AG08396 (cell line): ENCODE results near the gene CLEC6A.
"Not testable (repeated sequence)": the region's sequence is repeated elsewhere in the genome, so short reads cannot be mapped to it uniquely, and the experiment has no call there.

Experiments used
- DNase-seq: peaks from one replicate; pipeline ENCODE4 v3.0.0; 2012; ENCODE audit warnings: low spot score, mixed read lengths

The CLEC6A gene

GRCh38 chr12:8495671-8496070 lies 39.9 kb downstream of the CLEC6A start:
- DNase-seq = not testable (repeated sequence)

- not testable (repeated sequence) for DNase-seq
Measured at GRCh38 chr12:8496074-8496473, 40.3 kb downstream of the CLEC6A start.

GRCh38 chr12:8499616-8500015 lies 43.9 kb downstream of the CLEC6A start:
- no peak for DNase-seq

GRCh38 chr12:8501720-8502119 lies 46.0 kb downstream of the CLEC6A start:
- no peak for DNase-seq

GRCh38 chr12:8504351-8504750 lies 48.6 kb downstream of the CLEC6A start:
- DNase-seq = no peak

GRCh38 chr12:8507596-8507995 lies 51.8 kb downstream of the CLEC6A start:
- DNase-seq = no peak

- no peak for DNase-seq
Measured at GRCh38 chr12:8508223-8508622, 52.5 kb downstream of the CLEC6A start.

GRCh38 chr12:8508910-8509841 lies 53.4 kb downstream of the CLEC6A start:
- no peak for DNase-seq

- no peak for DNase-seq
Measured at GRCh38 chr12:8513256-8513655, 57.5 kb downstream of the CLEC6A start, which contains the start of gene CLEC4D. Gene CLEC4D, plus strand, starts transcription at chr12:8513503. Its CDS starts 230 bp downstream, at chr12:8513733.

- no peak for DNase-seq
Measured at GRCh38 chr12:8517971-8518370, 62.2 kb downstream of the CLEC6A start.

GRCh38 chr12:8519171-8519570 lies 63.4 kb downstream of the CLEC6A start:
- DNase-seq = no peak

GRCh38 chr12:8527250-8528130 lies 71.7 kb downstream of the CLEC6A start:
- DNase-seq = no peak
